Stimulated activated CD8-positive, alpha-beta memory T cell treated with anti-CD3 and anti-CD28 coated beads, Interleukin-7, amount 100 ng/mL, for 48 hours (primary cell): ENCODE results near the gene BDP1.
"Not testable (repeated sequence)": the region's sequence is repeated elsewhere in the genome, so short reads cannot be mapped to it uniquely, and the experiment has no call there.

Experiments used
- DNase-seq, 2 donors: peaks; one replicate each; pipeline ENCODE4 v3.0.0-alpha.2; 2020; ENCODE audit warnings: low read depth in 1 of 2; ENCODE audit errors: extremely low read depth in 1 of 2

BDP1 gene

DNA sequence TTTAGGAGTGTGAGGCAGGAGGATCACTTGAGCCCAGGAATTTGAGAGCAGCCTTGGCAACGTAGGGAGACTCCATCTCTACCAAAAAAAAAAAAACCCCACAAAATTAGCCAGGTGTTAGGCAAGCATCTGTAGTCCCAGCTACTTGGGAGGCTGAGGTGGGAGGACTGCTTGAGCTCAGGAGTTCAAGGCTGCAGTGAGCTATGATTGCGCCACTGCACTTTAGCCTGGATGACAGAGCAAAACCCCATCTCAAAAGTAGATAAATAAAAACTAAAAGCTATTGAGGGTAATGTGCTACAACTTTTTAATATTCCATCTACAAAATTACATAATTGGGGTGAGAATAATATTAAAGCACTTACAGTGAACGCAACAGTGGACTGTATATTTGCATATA lies 5.9 kb downstream of the BDP1 start:
- no peak for DNase-seq

DNA sequence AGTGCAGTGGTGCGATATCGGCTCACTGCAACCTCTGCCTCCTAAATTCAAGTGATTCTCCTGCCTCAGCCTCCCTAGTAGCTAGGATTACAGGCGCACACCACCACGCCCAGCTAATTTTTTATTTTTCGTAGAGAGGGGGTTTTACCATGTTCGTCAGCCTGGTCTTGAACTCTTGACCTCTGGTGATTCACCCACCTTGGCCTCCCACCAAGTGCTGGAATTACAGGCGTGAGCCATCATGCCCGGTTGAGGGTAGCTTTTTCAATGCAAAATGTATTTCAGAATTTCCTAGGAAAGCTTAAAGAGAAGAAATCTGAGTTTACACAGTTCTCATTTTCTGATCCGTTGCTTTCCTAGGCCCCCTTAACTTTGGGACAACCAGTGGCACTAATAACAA lies 15.7 kb downstream of the BDP1 start:
- no peak for DNase-seq

DNA sequence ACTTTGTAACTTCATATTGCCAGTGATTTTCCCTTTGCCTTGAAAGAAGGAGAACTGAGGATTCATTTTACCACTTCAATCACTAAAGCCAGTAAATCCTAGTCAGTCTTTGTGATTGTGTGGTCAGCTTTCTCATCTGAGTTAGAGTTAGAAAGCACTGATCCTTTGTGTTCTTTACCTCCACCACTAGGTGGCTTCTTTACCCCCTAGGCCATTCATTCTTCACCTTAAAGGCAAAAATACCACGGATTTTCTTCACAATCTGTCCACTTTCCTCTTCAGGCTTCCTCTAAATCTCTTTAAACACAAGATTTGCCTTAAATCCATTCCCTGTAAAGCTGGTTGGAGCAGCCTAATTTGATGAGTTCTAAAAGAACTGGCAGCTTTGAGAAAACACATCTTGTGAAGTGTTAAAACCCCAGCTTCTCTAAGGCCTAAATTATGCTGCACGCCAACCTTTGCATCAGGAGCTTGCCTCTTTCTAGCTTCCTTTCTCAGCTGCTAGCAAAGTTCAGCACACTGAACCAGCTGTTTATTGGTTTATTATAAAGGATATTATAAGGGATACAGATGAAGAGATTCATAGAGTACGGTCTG lies 20.4 kb downstream of the BDP1 start:
- DNase-seq: no peak

DNA sequence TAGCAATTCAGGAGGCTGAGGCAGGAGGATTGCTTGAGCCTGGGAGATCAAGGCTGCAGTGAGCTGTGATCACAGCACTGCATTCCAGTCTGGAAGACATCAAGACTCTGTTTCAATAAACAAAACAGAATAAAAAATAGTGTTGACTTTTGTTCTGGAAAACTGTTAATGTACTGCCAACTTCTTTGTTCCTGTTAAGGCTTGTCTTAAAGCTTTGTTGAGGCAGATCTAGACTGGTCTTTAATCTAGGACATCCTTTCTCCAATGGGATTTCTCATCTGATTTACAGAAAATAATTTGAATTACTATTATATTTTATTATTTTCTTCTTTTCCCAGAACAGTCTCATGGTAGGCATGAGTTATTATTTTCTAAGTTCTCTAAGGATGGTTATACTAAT lies 26.0 kb downstream of the BDP1 start:
- DNase-seq: no peak

DNA sequence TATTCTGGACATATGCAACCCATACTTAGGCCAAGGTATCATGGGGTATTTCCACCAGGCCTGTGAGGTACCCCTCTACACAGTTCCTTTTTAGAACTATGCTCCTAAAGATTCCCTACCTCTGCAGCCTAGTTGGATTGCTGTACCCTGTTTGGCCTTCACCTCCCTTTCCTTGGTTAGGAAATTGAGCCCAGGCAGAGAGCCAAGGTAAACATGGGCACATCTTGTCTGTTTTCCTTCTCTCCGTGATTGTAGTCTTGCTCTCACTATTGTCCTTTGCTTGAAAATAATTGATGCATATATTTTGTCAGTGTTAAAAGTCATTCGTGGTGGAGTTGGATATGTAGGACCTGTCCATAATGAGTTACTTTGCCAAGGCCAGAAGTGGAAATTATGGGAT lies 26.7 kb downstream of the BDP1 start:
- DNase-seq: no peak

DNA sequence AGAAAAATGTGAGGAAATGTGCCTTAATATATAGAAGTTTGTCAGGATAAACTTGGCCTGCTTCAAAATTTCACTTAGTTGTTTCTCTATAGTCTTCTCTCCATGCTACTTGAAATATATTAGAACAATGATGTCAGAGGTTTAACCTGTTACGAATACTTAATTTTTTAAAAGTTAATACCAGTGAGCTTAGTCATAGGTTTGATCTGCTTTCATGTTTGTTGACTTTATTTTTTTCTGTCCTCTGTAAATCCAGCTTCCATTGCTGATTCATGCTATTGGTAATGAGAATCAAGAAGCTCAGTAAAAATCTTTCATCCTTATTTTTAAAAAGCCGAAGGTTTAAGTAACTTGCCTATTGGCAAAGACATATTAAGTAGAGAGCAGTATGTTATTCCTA lies 27.9 kb downstream of the BDP1 start:
- DNase-seq: no peak

DNA sequence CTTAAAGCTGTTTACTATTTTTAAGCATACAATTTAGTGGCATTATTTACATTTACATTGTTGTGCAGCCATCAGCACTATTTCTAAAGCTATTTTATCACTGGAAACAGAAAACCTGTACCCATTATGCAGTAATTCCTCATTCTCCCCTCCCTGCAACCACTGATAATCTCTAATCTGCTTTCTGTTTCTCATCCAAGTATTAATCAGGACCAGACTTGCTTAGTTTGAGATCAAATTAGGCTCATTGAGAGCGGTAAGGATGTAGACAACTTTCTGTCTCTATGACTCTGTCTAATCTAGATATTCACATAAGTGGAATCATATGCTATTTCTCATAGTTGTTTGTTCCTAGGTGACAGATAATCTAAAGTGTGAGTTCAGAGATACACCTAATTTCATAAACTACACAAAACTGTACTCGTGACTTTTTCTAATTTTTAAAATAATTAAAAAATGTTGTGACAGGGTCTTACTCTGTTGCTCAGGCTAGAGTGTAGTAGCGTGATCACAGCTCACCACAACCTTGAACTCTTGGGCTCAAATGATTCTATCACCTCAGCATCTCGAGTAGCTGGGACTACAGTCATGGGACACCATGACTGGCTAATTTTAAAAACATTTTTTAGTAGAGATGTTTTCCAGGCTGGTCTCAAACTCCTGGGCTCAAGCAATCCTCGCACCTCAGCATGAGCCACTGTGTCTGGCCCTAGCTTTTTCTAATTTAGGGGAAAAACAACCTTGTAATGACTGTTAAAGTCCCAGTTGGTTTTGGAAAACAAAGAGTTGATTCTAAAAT lies 37.6 kb downstream of the BDP1 start:
- DNase-seq: no peak

DNA sequence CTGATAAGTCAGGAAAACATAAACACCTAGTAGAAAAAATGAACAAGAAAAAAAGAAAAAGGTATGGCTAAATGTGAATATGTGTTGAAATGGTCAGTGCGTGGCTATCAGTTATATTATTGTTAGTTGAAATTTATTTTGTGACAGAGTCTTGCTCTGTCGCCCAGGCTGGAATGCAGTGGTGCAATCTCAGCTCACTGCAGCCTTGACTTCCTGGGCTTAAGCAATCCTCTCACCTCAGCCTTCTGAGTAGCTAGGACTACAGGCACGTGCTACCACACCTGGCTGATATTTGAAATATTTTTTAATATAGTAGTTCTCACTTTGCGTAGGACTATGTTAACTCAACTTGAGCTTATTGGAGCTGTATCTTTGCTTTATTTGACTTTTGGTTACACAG lies 38.8 kb downstream of the BDP1 start:
- not testable (repeated sequence) for DNase-seq

DNA sequence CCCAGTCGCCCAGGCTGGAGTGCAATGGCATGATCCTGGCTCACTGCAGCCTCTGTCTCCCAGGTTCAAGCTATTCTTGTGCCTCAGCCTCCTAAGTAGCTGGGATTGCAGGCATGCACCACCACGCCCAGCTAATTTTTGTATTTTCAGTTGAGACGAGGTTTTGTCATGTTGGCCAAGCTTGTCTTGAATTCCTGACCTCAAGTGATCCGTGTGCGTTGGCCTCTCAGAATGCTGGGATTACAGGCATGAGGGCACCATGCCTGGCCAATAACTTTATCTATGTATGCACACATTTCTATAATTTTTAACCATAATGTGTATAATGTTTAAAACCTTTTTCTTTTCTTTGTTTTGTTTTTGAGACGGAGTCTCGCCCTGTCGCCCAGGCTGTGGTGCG lies 43.3 kb downstream of the BDP1 start:
- DNase-seq: not testable (repeated sequence)

DNA sequence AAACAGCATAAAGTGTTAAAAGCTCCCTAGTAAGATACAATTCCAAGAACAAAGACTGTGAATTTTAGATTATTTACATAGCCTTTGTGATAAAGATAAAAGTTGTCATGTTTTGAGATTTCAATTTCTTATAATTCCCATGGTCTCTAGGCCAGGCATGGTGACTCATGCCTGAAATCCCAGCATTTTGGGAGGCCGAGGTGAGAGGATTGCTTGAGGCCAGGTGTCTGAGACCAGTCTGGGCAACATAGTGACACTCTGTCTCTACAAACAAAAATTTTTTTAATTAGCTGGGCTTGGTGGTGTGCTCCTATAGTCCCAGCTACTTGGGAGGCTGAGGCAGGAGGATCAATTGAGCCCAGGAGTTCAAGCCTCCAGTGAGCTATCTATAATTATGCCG lies 48.1 kb downstream of the BDP1 start:
- DNase-seq: no peak

DNA sequence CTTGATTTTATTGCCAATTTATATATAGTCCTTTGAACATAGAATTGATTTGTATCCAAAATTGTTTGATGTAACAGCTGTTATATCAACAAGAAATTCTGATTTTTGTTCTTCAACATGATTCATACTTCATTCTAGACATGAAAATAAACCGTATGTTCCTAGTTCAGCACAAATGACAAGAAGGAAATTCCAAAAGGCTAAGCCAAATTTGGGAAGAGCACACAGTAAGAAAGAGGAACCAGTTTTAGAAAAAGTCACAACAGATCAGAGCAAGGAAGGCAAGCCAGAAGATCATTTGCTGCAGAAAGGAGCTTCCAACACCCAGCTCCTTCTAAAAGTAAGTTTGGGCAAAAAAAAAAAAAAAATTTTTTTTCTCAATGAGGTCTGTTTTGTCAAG lies 66.7 kb downstream of the BDP1 start:
- no peak for DNase-seq

DNA sequence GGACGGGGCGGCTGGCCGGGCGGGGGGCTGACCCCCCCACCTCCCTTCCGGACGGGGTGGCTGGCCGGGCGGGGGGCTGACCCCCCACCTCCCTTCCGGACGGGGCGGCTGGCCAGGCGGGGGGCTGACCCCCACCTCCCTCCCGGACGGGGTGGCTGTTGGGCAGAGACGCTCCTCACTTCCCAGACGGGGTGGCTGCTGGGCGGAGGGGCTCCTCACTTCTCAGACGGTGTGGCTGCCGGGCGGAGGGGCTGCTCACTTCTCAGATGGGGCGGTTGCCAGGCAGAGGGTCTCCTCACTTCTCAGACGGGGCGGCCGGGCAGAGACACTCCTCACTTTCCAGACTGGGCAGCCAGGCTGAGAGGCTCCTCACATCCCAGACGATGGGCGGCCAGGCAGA lies 70.2 kb downstream of the BDP1 start:
- DNase-seq: not testable (repeated sequence)

DNA sequence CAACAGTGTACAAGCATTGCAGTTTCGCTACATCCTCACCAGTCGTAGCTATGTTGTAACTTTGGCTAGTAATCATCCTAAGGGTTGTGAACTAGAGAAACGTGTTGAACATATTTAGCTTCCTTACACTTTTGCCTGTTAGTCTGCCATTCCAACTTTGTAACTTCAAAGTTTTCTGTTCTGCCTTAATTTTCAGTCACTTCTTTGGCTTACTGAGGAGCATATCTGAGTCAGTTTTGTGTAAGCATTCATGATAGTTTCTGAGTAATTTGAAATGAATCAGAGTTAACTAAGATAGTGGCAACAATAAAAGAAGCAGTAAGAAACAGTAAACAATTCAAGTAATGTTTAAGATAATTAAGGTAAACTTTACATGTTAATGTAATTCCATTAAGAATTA lies 72.8 kb downstream of the BDP1 start:
- DNase-seq: no peak

DNA sequence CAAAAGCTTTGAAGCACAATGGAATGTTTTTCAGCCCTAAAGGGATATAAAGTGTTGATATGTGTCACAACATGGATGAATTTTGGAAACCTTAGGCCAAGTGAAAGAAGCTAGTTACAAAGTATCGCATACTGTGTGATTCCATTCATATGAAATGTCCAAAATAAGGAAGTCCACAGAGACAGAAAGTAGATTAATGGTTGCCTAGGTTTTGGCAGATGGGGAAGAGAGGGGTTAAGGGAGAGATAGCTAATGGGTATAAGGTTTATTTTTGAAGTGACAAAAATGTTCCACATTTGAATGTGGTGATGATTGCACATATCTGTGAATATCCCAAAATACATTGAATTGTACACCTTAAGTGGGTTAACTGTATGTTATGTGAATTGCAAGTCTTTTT lies 74.2 kb downstream of the BDP1 start:
- no peak for DNase-seq

DNA sequence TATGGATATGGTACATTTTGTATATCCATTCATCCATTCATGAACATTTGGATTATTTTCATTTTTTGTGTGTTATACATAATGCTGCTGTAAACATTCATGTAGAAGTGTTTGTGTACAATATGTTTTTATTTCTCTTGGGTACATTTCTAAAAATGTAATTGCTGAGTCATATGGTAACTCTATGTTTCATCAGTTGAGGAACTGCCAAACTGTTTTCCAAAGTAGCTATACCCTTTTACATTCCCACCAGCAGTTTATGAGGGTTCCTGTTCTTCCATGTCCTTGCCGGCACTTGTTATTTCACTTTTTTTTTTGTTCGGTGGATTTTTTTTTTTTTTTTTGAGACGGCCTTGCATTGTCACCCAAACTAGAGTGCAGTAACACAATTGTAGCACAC lies 77.7 kb downstream of the BDP1 start:
- DNase-seq: no peak

DNA sequence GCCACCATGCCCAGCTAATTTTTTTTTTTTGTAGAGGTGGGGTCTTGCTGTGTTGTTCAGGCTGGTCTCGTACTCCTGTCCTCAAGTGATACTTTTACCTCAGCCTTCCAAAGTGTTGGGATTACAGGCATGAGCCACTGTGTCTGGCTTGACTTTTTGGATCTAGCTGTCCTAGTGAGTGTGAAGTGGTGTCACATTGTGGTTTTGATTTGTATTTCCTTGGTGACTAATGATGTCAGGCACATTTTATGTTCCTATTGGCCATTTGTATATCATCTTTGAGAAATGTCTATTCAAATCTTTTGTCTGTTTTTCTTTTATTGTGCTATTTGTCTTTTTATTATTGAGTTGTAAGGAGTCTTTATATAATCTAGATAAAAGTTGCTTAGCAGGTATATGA lies 78.2 kb downstream of the BDP1 start:
- DNase-seq: no peak

DNA sequence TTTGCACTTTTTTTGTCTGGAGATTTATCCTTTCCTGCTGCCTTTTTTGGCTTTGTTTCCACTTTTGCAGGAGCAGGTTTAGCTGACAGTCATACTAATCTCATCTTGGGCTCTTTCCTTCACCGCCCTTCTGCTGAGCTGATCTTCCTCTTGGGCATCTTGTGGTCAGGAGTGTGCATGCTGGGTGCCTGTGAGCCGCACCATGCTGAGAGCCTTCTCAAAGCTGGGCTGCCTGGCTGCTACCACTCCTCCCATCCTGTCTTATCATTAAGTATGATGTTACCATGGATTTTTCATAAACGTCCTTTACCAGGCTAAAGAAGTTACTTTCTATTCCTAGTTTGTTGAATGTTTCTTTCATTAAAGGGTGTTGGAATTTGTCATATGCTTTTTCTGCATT lies 82.2 kb downstream of the BDP1 start:
- no peak for DNase-seq

DNA sequence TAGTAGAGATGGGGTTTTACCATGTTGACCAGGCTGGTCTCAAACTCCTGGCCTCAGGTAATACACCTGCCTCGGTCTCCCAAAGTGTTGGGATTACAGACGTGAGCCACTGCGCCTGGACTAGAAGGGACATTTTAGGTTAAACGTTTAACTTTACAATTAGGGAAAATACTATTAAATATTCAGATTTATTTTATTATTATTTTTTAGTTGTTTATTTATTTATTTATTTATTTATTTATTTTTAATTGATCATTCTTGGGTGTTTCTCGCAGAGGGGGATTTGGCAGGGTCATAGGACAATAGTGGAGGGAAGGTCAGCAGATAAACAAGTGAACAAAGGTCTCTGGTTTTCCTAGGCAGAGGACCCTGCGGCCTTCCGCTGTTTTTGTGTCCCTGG lies 95.4 kb downstream of the BDP1 start:
- not testable (repeated sequence) for DNase-seq

DNA sequence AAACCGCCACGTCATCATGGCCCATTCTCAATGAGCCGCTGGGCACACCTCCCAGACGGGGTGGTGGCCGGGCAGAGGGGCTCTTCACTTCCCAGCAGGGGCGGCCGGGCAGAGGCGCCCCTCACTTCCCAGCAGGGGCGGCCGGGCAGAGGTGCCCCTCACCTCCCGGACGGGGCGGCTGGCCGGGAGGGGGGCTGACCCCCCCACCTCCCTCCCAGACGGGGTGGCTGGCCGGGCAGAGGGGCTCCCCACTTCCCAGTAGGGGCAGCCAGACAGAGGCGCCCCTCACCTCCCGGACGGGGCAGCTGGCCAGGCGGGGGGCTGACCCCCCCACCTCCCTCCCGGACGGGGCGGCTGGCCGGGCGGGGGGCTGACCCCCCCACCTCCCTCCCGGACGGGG lies 96.1 kb downstream of the BDP1 start:
- DNase-seq: not testable (repeated sequence)

DNA sequence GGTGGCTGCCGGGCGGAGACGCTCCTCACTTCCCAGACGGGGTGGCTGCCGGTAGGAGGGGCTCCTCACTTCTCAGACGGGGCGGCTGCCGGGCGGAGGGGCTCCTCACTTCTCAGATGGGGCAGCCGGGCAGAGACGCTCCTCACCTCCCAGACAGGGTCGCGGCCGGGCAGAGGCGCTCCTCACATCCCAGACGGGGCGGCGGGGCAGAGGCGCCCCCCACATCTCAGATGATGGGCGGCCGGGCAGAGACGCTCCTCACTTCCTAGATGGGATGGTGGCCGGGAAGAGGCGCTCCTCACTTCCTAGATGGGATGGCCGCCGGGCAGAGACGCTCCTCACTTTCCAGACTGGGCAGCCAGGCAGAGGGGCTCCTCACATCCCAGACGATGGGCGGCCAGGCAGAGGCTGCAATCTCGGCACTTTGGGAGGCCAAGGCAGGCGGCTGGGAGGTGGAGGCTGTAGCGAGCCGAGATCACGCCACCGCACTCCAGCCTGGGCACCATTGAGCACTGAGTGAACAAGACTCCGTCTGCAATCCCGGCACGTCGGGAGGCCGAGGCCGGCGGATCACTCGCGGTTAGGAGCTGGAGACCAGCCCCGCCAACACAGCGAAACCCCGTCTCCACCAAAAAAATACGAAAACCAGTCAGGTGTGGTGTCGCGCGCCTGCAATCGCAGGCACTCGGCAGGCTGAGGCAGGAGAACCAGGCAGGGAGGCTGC lies 96.7 kb downstream of the BDP1 start:
- not testable (repeated sequence) for DNase-seq

DNA sequence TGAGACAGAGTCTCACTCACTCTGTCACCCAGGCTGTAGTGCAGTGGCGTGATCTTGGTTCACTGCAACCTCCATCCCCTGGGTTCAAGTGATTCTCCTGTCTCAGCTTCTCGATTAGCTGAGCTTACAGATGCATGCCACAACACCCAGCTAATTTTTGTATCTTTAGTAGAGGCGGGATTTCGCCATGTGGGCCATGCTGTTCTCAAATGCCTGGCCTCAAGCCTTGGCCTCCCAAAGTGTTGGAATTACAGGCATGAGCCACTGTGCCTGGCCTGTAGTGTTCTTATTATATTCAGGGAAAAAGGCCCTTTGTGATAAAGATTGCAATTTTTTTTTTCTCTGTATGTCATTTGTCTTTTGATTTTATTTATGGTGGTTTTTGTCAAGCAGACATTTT lies 107.7 kb downstream of the BDP1 start:
- DNase-seq: no peak

DNA sequence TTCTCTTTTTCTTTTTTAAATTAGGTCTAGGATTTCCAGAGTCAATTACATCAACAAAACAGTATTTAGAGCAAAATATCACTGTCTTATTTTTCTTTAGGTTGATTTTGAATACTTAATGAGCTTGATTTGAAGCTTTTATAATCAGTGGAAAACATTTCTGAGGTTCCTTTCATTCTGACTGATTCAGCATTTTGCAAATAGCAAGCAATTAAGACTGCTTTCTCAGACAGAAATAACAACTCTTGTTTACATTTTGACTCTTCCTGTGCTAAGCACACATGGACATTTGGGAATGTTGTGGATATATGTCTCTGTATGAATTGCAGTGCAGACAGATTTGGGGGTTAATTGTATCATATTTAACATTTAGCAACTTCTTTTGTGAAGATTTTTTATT lies 109.4 kb downstream of the BDP1 start:
- DNase-seq: no peak
